Upper lobe of left lung (tissue), 4 donors: ENCODE measurements around the gene ANAPC2.

Experiments
- POLR2AphosphoS5 ChIP-seq, 2 donors: sonication (generic); formaldehyde crosslinking; IDR thresholded peaks; one replicate each; pipeline ENCODE4 v1.5.1; 2017; ENCODE audit warnings: antibody characterized with exemption in 2 of 2
- TF ChIP-seq, protein P1 (sequence below), 6 experiments: fragments of 450-650 bp in 4 of 6; fragments of 200-600 bp in 2 of 6; sonication (generic) in 2 of 6; IDR thresholded peaks; one replicate each; pipeline ENCODE4 v1.5.1; 2016 to 2019; ENCODE audit warnings: antibody characterized with exemption in 6 of 6

DNA sequence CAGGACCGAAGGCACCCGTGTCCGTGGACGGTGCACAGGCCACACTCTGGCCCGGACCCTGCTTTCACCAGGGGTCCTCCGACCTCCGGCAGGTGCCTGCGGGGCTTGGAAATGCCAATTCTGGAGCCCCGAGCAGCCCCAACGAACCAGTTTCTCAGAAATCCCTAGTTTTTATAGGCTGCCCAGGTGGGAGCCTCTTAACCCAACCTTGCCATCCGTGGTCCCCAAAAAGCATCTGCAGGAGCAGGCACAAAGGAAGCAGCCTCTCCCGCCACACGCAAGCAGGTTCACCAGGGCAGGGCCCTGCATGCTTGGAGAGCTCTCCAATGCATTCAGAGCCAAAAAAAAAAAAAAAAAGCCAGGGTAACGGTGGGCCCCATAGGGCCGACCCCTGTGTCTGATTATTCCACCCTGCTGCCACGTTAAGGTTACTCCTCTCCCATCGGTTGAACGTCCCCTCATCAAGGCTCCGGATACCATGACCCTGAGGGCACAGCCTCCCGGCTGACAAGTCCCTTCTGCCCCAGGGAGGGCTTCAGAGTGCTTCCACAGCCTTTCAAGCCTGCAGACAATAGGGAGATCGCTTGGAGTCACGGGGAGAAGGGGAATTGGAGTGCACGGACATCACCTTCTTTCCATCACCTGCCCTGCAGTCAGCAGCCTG is 13.0 kb upstream of the ANAPC2 start:
- TF ChIP-seq, protein P1, sequence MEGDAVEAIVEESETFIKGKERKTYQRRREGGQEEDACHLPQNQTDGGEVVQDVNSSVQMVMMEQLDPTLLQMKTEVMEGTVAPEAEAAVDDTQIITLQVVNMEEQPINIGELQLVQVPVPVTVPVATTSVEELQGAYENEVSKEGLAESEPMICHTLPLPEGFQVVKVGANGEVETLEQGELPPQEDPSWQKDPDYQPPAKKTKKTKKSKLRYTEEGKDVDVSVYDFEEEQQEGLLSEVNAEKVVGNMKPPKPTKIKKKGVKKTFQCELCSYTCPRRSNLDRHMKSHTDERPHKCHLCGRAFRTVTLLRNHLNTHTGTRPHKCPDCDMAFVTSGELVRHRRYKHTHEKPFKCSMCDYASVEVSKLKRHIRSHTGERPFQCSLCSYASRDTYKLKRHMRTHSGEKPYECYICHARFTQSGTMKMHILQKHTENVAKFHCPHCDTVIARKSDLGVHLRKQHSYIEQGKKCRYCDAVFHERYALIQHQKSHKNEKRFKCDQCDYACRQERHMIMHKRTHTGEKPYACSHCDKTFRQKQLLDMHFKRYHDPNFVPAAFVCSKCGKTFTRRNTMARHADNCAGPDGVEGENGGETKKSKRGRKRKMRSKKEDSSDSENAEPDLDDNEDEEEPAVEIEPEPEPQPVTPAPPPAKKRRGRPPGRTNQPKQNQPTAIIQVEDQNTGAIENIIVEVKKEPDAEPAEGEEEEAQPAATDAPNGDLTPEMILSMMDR (IDR thresholded peaks at IDR 0.05): no peak
- TF ChIP-seq POLR2AphosphoS5 (IDR thresholded peaks at IDR 0.05): no peak
